Suppressor macrophage (primary cell): ENCODE data around the gene FAM89A.
"Not testable (repeated sequence)": the region's sequence is repeated elsewhere in the genome, so short reads cannot be mapped to it uniquely, and the experiment has no call there.

Experiments
- DNase-seq, 4 experiments: peaks; one replicate each; pipeline ENCODE4 v3.0.0-alpha.2; 2020 to 2022

The FAM89A gene

DNA sequence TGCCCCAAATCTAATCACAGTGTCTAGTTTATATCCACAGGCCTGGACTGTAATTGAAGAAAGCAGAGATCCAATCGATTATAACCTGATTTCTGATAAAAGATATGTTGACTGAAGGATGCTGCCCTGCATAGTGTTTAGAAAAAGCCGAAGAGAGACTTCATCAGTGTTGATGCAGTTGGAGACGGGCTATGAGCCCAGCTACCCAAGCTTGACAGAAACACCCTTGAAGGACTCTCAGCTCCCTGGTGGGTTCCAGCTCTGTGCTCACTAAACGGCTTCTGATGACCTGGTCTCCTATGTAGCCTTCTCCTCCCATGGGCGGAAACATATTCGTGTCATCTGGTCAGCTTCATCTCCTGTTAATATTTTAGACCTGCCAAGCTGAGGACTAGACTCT is 10.2 kb downstream of the FAM89A start:
- no peak for DNase-seq

DNA sequence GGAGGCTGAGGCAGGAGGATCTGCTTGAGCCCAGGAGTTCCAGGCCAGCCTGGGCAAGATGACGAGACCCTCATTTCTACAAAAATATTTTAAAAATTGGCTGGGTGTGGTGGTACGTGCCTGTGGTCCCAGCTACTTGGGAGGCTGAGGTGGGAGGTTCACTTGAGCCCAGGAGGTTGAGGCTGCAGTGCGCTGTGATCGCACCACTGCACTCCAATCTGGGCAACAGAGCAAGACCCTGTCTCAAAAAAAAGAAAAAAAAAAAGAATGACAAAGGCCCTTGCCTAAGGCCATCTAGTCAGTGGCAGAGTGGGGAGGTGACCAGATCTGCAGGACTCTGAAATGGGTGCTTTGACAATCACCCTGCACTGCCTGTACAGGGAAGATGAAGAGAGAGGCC is 10.8 kb downstream of the FAM89A start:
- not testable (repeated sequence) for DNase-seq

GRCh38 chr1:231028682-231029081 is 11.4 kb downstream of the FAM89A start:
- DNase-seq = peak in 2 of 4 experiments; percentile 13 to 28

DNA sequence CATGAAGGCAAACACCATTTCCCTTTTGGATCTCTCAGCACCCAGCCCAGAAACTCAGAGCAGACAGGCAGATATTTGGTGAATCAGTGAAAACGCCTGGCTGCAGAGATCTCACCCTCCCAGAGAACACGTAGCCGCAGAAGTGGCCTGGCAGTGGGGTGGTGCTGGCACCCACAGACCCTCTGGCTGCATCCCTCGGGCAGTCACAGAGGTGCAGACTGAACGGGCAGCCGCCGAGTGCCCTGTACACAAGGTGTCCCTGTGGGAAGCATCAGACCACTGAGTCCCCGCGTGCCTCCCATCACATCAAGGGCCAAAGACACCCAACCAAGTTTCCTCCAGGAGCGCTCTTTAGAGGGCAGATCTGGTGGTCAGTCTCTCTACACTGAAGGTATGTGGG is 12.1 kb downstream of the FAM89A start:
- DNase-seq = no peak

DNA sequence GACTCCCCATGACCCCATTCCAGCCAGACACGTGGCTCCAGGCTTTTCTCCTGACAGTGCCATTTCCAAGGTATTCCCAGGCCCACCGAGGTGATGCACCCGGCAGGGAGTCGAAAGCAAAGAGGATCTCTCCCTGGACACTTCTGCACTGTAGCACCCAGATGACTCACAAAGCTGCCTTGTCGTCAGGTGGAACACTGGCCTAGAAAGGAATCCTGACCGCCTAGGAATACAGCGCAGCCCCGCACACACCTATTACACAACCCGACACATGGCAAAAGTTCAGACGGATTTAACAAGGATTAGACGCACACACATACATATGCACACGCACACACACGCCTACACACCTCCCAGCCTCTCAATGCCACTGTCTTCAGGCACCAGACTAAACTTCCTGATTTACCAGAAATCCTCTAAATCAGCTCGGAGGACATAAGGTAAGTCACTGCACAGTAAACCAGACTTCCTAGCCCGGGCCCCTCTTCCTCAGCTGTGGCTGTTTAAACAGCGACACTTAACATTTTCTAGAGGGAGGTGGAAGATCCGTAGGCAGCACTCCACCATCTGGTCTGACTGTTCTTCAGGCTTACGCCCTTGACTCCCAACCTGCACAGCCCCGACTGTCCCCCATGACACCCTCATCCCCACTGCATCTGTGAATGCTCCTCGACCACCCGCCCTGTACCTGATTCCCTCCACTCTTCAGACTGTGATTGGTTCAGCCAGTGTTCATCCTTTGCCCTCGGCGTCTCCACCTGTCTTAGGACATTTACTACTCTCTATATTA is 12.7 kb downstream of the FAM89A start:
- peak; percentile 40 to 62 (median 53) for DNase-seq

DNA sequence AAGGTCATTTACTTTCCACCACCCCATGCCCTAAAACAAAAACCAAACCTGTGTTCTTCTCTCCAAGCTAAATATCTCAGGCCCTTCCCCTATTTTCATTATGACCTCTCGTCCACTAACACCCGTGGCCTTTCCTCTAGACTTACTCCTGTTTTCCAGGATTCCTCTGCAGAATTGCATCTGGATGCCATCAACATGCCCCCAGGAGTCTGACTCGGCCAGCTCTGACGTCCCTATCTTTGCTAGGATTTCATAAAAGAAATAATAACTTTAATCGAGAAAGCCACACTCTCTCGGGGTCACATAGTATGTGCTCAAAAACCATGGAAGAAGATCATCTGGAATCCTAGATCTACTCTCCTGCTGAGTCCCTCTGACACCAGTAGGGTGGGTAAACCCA is 13.5 kb downstream of the FAM89A start:
- DNase-seq = no peak

DNA sequence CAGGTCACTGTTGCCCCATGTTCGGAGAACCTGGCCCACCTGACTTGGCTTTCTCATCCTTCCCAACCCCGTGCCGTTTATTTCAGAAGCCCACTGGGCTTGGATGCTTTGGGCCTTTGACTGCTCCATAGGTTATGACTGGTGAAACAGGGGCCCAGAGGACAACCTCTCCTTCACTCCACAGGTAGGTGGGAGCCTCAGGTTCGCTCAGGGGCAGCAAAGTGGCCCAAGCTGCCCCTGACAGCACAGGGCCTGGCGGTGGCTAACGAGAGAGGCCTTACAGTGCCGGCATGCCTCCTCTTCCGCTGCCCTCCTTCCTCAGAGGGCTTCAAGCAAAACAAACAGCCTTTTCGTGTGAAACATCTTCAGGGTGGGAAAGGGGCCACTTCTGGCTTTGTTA is 16.9 kb downstream of the FAM89A start:
- DNase-seq = no peak

DNA sequence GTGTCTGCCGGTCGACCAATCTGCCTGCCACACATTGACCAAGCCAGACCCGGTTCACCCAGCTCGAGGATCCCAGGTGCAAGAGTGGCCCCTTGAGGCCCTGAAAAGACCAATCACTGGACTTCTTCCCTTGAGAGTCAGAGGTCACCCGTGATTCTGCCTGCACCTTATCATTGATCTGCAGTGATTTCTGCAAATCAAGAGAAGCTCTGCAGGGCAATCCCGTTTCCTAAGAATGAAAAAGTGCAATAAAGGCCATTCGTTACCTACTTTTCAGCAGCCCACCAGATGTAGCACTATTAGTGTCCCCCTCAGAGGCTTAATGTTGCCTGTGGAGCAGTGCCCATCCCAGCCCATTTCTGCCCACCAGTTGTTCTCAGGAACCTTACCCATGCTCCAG is 17.5 kb downstream of the FAM89A start:
- not testable (repeated sequence) for DNase-seq

DNA sequence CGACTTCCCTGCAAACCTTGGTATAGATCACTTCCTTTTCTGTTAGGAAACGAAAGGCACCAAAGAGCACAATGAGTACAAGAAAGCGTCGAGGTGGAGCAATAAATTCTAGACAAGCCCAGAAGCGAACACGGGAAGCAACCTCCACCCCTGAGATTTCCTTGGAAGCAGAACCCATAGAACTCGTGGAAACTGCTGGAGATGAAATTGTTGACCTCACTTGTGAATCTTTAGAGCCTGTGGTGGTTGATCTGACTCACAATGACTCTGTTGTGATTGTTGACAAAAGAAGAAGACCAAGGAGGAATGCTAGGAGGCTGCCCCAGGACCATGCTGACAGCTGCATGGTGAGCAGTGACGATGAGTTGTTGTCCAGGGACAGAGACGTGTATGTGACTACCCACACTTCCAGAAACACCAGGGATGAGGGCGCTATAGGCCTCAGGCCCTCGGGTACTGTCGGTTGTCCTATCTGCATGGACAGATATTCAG is 18.5 kb downstream of the FAM89A start:
- peak; percentile 29 to 57 (median 39) for DNase-seq

- DNase-seq = peak in 1 of 4 experiments; percentile 23
Observed at GRCh38 chr1:231020816-231021215, 19.2 kb downstream of the FAM89A start.

GRCh38 chr1:231020139-231020601 is 19.9 kb downstream of the FAM89A start:
- peak; percentile 8 to 48 (median 19) for DNase-seq

DNA sequence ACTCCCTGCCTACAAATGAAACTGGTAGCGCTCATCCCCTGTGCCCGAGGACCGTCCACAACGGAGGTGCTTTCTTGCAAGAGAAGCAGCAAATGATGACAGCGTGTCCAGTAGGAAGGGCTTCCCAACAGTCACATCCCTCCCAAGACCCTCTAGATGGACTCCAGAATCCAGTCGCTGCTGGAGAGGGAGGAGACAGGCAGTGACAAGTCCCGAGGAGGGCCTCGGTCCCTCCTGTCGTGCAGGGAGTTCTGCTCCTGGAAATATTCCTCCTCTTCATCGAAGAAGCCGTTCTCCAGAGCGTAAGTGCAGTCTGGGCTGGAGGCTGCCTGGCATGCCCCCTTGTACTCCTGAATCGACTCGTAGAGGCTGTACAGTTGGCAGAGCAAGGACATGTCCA is 20.3 kb downstream of the FAM89A start:
- DNase-seq = no peak

GRCh38 chr1:231016966-231017365 is 23.1 kb downstream of the FAM89A start:
- DNase-seq = no peak

- DNase-seq = no peak
Observed at GRCh38 chr1:231016234-231016633, 23.8 kb downstream of the FAM89A start.

GRCh38 chr1:231013391-231014015 is 26.6 kb downstream of the FAM89A start:
- DNase-seq = no peak

GRCh38 chr1:231011963-231012362 is 28.1 kb downstream of the FAM89A start:
- DNase-seq = no peak

DNA sequence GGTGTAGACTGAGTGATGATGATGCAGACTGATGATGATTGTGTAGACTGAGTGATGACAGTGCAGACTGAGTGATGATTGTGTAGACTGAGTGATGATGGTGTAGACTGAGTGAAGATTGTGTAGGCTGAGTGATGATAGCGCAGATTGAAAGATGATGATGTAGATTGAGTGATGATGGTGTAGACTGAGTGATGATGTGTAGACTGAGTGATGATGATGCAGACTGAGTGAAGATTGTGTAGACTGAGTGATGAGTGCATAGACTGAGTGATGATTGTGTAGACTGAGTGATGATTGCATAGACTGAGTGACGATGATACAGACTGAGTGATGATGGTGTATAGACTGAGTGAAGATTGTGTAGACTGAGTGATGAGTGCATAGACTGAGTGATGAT is 28.7 kb downstream of the FAM89A start:
- no peak for DNase-seq

GRCh38 chr1:231007535-231007934 is 32.5 kb downstream of the FAM89A start:
- DNase-seq = not testable (repeated sequence)

DNA sequence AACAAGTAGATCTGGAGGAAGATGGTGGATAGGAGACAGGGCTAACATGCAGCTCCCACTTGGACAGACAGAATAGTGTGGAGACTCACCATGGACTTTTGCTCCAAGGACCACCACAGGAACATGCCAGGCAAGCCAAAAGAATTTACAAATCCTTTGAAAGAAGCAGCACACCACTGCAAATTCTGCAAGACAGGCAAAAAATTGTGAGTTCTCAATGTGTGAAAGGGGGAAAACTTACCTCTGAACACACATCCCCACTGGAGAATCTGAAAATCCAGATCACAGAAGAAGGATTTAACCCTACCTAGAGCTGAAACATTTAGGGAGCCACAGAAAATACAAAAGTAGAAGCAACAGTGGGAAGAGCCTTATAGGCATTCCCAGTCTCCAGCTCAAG is 38.2 kb downstream of the FAM89A start:
- no peak for DNase-seq

GRCh38 chr1:231000639-231001038 is 39.4 kb downstream of the FAM89A start:
- DNase-seq = no peak

DNA sequence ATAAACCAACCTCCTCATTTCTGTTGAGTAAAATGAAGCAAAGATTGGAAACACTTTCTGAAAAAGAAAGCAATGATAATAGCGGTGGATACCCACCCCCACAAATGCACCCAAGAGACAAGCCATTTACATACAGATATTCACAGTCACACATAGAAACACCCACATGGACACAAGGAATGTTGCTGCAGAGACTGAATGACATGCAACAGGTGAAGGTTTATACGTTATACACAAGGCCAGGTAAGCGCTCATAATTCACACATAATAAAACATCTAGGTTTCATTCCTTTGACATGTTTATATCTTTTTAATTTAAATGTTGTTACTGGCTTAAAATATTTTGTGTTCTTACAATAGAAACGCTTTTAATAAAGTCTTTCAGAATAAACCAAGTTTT is 39.9 kb downstream of the FAM89A start:
- no peak for DNase-seq

DNA sequence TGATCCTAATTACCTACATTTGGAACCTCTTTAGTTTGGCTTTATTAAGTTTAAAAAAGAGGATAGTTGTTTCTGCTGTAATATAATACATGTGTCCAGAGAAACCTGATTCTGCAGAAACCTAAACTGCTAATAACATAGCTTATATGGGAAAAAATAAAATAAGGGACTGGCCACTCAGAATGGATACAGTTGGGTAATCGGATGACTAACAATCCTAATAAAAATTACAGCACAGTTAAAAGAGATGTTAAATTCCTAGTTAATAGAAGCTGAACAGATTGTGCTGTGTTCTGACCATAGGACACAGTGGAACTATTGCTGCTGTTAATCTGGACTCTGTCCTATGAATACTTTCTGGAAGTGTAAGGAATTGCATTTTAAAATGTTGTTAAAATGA is 45.2 kb downstream of the FAM89A start:
- DNase-seq = no peak

DNA sequence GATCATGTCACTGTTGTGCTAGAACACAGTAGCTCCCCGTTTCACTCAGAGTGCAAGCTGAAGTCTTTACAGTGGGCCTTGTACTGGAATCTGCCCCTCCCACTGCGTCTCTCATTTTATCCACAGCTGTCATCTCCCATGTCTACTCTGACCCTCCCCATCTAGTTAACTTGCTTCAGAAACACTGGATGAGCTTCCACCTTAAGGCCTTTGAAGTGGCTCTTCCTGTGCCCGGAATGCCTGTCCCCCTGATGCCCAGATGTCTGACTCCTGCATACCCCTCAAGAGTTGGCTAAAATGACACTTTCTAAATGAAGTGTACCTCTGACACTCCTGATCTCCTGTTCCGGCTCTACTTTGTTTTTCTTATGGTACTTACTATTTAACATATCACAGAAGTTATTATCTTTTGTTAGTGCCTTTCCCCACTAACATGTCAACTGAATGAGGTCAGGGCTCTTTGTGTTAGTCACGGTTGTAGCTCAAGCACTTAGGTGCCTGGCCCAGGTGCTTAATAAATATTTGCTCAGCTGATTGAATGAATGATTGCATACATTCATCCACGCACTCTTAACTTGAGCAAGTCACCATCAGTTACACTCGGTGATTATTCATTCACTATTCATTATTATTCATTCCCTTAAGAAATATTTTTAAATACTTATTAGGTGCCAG is 47.8 kb downstream of the FAM89A start:
- no peak for DNase-seq
